Astrocyte of the cerebellum (primary cell): Measurements from ENCODE around the gene TBC1D19.

Experiments used
- DNase-seq: peaks from one replicate; pipeline ENCODE4 v3.0.0-alpha.2; 2011; ENCODE audit warnings: low read depth
- H3K4me3 ChIP-seq: 2 replicates; pipeline ENCODE4 v1.5.1; 2011; ENCODE audit warnings: mild to moderate bottlenecking, low read depth, low read length, moderate library complexity
- CTCF ChIP-seq: IDR thresholded peaks from 2 replicates; pipeline ENCODE4 v1.5.1; 2012; ENCODE audit warnings: low read length, low read depth, moderate library complexity, mild to moderate bottlenecking; ENCODE audit errors: missing control alignments
- in situ Hi-C: cut with HindIII; loops from 2 replicates; pipeline ENCODE4 v1.10.0; 2017; ENCODE audit warnings: low sequenced_read_pairs

Gene TBC1D19

DNA sequence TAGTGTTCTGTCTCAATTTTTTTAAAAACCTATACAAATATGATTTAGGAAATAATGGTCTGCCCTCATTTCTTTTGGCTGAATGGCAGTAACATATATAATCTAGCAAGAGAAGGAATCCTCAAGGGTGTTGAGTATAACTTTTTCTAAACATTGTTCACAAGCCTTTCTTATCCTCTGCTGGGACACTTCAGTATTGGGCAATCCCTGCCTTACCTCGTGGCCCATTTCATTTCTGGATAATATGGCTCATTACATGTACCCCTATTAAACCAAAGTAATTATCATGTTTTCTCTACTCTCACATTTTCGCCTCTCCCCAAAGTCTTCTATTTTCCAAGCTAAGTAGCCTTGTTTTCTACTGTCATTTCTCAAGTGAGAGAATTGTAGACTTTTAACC lies 166.0 kb downstream of the TBC1D19 start:
- no peak for TF ChIP-seq CTCF

GRCh38 chr4:26751004-26751403 lies 167.1 kb downstream of the TBC1D19 start:
- H3K4me3 ChIP-seq, result no peak overlapping the region
- no peak for TF ChIP-seq CTCF
- DNase-seq, result no peak
- in situ Hi-C loops, result no loop called here

More for the DNA sequence above, 166.0 kb downstream of the TBC1D19 start:
- H3K4me3 ChIP-seq, result no peak overlapping the region
- in situ Hi-C loops, result no loop called here
- no peak for DNase-seq

GRCh38 chr4:26751838-26752237 lies 168.0 kb downstream of the TBC1D19 start:
- DNase-seq, result no peak
- in situ Hi-C loops, result no loop called here
- H3K4me3 ChIP-seq, result no peak overlapping the region
- TF ChIP-seq CTCF, result no peak

DNA sequence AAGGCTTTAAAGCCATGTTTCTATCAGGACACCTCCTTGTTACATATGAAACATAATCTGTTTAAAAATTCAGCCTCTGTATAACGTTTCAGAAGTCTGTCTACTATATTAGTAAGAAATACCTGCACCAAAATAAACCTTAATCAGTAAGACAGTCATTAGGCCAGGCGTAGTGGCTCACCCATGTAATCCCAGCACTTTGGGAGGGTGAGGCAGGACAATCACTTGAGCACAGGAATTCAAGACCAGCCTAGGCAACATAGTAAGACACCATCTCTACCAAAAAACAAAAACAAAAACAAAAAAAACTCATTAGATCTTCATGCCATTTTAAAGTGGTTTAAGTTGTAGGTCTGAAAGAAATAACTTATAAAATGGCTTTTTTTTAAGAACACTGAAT lies 169.3 kb downstream of the TBC1D19 start:
- no peak for TF ChIP-seq CTCF
- in situ Hi-C loops, result no loop called here
- no peak for DNase-seq
- no peak overlapping the region for H3K4me3 ChIP-seq

- TF ChIP-seq CTCF, result no peak
- no peak for DNase-seq
- H3K4me3 ChIP-seq, result no peak overlapping the region
- in situ Hi-C loops, result no loop called here
These were observed 169.7 kb downstream of the TBC1D19 start for GRCh38 chr4:26753617-26754016.

GRCh38 chr4:26757751-26758150 lies 173.9 kb downstream of the TBC1D19 start:
- TF ChIP-seq CTCF, result no peak
- DNase-seq, result no peak
- in situ Hi-C loops, result no loop called here
- H3K4me3 ChIP-seq, result no peak overlapping the region

GRCh38 chr4:26758899-26759298 lies 175.0 kb downstream of the TBC1D19 start:
- in situ Hi-C loops, result no loop called here
- TF ChIP-seq CTCF, result no peak
- no peak for DNase-seq
- H3K4me3 ChIP-seq, result no peak overlapping the region
